GM18499 (cell line): ENCODE measurements around the gene NPBWR2.

ENCODE experiments used
- ATAC-seq: cut with Tn5 transposase; IDR thresholded peaks from one replicate; pipeline ENCODE4 v1.9.1; 2021; ENCODE audit warnings: moderate number of reproducible peaks; ENCODE audit not compliant: insufficient read depth, unreplicated experiment

NPBWR2 gene

GRCh38 chr20:64105846-64106434, 1.4 kb downstream of the NPBWR2 start:
- ATAC-seq, result no peak

DNA sequence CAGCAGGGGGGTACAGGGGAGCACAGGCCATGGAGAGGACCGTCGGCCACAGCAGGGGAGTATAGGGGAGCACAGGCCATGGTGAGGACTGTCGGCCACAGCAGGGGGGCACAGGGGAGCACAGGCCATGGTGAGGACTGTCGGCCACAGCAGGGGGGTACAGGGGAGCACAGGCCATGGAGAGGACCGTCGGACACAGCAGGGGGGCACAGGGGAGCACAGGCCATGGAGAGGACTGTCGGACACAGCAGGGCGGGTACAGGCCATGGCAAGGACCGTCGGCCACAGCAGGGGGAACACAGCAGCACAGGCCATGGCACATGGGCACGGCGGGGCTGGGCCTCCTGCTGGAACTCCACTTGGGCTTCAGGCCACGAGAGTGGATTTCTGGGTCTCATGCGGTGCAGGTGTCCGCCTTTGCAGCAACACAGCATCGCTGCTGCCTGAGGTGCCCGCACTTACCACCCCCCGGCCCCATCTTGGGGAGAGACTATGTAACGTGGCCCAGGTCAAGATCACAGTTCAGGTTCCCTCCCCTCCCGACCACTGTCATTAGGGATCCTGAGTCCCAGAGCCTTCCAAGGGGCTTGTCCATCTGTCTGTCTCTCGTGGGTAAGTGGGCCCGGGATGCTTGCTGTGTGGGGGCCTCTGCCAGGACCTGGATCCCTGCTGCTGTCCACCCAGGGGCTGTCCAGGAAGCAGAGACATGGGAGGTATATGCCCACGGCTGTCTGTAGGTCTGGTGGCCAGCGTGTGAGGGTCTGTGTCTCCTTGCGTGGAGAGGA, 2.5 kb downstream of the NPBWR2 start:
- no peak for ATAC-seq

GRCh38 chr20:64103871-64104666, 3.3 kb downstream of the NPBWR2 start:
- ATAC-seq, result no peak

DNA sequence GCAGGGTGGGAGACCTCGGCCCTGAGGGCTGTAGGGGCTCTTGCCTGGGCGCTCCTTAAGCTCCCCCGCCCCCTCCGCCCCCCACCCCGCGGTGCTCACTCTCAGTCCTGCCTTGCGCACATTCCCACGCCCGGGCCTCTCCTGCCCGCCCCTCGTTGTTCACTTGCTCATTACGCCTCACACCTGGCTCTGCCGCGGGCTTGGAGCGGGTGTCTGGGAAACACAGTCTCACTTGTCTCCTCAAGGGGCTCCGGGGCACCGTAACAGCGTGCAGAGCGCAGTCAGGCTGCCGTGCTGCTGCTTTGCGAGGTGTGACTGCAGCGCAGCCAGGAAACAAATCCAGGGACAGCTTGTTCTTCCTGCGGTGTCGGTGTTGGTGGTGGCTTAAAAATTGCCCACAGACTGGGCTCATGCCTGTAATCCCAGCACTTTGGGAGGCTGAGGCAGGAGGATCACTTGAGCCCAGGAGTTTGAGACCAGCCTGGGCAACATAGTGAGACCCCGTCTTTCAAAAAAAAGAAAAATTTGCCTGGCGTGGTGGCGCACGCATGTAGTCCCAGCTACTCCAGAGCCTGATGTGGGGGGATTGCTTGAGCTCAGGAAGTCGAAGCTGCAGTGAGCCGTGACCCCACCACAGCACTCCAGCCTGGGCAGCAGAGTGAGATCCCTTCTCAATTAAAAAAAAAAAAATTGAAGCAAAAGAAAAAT, 4.6 kb downstream of the NPBWR2 start:
- ATAC-seq, result no peak

GRCh38 chr20:64101731-64102621, 5.4 kb downstream of the NPBWR2 start:
- ATAC-seq, result no peak

- no peak for ATAC-seq
Observed at GRCh38 chr20:64100946-64101688, 6.2 kb downstream of the NPBWR2 start.

DNA sequence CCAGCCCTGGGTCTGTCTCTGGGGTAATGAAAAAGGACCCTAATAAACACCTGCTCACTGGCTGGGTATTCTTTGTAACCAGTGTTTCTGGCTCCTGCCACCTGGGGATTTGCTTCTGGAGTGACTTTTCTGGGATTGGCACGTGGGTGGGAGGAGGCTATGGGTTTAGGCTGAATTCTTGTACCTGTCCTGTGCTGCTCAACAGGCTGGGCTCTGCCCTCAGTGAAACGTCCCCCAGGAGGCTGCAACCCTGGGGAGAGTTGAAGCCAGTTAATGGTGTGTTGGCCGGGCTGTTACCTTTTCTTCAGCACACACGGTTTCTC, 6.8 kb downstream of the NPBWR2 start:
- ATAC-seq, result no peak

- no peak for ATAC-seq
Observed at GRCh38 chr20:64099880-64100565, 7.3 kb downstream of the NPBWR2 start.

DNA sequence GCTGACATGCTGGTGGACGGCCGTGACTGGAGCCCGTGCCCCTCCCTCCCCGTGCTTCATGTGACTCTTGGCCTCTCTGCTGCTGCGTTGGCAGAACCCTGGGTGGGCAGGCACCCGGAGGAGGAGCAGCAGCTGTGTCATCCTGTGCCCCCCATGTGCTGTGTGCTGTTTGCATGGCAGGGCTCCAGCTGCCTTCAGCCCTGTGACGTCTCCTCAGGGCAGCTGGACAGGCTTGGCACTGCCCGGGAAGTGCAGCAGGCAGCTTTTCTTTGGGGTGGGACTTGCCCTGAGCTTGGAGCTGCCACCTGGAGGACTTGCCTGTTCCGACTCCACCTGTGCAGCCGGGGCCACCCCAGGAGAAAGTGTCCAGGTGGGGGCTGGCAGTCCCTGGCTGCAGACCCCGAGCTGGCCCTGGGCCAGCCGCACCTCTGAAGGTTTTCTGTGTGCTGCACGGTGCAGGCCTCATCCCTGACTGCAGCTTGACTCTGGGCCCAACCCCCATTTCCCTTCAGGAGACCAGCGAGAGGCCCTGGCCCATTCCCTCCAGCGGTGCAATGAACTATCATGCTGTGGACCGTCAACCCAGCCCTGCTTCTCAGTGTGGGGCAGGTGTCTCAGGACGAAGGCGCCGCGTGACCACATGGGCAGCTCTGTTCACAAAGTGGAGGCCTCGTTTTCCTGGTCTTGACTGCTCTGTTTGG, 8.1 kb downstream of the NPBWR2 start:
- ATAC-seq, result no peak

DNA sequence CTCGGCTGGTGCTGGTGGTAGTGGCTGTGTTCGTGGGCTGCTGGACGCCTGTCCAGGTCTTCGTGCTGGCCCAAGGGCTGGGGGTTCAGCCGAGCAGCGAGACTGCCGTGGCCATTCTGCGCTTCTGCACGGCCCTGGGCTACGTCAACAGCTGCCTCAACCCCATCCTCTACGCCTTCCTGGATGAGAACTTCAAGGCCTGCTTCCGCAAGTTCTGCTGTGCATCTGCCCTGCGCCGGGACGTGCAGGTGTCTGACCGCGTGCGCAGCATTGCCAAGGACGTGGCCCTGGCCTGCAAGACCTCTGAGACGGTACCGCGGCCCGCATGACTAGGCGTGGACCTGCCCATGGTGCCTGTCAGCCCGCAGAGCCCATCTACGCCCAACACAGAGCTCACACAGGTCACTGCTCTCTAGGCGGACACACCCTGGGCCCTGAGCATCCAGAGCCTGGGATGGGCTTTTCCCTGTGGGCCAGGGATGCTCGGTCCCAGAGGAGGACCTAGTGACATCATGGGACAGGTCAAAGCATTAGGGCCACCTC, 8.8 kb downstream of the NPBWR2 start:
- ATAC-seq, result no peak

DNA sequence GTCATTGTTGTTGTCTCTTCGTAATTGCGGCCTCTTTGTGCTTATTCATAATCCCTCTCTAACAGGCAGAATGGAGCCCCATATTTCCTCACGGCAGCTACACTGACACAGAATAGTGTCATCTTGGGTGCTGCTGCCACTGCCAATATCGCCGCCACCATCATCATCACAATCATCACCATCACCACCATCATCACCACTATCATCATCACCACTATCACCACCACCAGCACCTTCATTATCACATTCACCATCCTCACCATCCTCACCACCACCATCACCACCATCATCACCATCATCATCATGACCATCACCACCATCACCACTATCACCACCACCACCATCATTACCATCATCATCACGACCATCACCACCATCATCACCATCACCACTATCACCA, 10.8 kb downstream of the NPBWR2 start:
- no peak for ATAC-seq

- no peak for ATAC-seq
Observed at GRCh38 chr20:64095927-64096326, 11.4 kb downstream of the NPBWR2 start.

DNA sequence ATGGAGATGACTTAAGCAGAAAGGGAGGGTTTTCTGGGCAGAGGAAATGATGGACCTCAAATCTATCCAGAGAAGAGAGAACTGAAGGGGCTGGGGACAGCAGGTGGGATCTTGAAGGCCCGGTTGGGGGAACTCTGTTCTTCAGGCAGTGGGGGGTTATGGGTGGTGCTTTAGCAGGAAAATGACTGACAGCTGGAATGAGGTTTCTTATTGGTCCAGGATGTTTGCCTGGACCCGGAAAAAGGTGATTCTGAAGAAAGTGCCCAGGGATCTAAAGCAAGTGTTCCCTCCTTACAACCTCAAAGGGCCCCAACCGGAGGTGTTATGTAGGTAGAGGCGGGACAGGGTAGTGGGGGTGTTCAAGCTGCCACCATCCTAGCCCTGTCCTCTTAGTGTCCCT, 11.9 kb downstream of the NPBWR2 start:
- ATAC-seq, result no peak

DNA sequence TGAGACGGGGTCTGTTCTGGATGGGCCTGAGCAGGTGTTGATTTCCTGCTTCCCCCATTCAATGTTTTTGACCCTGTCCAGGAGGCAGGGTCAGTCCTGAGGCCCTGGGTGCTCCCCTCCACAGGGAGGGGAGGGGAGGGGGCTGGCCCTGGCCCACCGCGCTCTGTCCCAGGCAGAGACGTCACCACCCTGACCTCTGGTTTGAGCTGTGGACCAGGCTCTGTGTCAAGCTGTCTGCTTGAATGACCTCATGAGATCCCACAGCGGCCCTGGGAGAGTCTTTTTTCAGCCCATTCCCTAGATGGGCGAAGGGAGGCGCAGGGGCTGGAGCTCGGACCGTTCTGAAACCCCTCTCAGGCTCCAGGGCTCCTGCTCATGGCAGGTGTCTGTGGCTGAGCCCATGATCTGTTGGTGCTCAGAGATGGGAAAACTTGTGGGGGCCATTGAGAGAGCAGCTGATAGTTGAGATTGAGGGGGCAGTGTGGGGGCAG, 14.3 kb downstream of the NPBWR2 start:
- ATAC-seq, result no peak

DNA sequence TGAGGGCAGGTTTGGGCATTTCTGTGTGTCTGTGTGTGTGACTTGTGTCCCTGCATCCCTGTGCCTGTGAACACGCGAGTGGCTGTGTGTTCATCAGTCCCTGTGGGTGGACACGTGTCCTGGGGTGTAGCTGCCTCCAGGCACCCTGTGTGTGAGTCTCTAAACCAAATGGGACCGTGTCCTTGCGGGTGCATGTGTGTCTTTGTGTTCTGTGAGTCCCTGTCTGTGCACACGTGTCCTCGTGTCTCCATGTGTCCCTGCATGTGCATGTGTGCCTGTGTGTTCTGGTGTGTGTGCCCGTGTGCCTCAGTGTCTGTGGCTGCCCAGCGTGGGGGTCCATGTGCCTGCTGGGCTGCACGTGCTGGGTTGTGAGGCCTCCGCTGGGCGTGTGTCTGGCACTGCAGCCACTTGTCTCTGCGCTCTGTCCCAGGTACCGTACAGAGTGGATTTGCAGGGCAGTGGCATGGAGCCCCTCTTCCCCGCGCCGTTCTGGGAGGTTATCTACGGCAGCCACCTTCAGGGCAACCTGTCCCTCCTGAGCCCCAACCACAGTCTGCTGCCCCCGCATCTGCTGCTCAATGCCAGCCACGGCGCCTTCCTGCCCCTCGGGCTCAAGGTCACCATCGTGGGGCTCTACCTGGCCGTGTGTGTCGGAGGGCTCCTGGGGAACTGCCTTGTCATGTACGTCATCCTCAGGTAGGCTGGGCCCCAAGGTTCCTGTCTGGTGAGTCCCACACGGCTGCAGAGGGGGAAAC, 14.9 kb downstream of the NPBWR2 start:
- no peak for ATAC-seq

GRCh38 chr20:64091770-64092169, 15.6 kb downstream of the NPBWR2 start:
- ATAC-seq, result no peak

- no peak for ATAC-seq
Observed at GRCh38 chr20:64091340-64091739, 16.0 kb downstream of the NPBWR2 start.
